GM19023 (cell line): Measurements from ENCODE around the gene LPP.

Experiments used
- ATAC-seq: cut with Tn5 transposase; IDR thresholded peaks from one replicate; pipeline ENCODE4 v1.9.1; 2021; ENCODE audit warnings: mild to moderate bottlenecking, moderate library complexity; ENCODE audit not compliant: unreplicated experiment

The LPP gene

GRCh38 chr3:188323067-188323842 lies 169.3 kb downstream of the LPP start:
- ATAC-seq = no peak

GRCh38 chr3:188326111-188326510 lies 172.2 kb downstream of the LPP start:
- no peak for ATAC-seq

DNA sequence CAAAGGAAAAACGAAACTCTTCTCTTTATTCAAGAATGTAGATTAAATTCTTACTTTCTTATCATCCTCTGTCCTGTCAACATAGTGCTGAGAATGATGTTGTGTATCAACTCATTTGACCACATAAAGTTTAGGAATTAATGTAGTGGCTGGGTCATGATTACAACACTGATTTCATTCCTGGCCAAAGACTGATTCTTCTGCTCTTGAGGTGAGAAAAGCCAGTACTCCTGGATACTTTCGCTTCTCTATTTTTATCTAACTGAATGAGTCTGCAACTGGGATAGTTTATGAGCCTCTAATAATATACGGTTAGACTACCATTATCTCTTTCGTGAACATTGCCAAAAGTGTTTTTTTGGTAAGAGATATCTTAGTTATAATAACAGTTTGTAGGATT lies 173.0 kb downstream of the LPP start:
- no peak for ATAC-seq

GRCh38 chr3:188327433-188327832 lies 173.5 kb downstream of the LPP start:
- ATAC-seq = no peak

GRCh38 chr3:188330138-188330537 lies 176.2 kb downstream of the LPP start:
- no peak for ATAC-seq

DNA sequence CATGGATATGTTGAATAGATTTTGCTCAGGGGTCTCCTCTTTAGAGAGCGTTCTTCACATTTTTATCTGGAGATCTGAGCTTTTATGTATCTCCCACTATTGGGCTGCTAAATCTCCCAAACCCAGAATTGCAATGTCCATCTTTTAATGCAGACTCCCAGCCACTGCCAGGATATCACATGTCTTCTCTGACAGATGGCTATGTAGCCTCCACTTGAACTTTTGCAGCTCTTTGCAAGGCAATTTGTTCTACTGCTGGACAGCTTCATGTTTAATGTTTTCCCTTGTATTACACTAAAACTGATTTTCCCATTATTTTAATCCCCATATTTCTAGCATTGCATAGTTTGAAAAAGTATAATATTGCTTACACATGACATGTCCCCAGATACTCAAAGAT lies 177.2 kb downstream of the LPP start:
- no peak for ATAC-seq

- no peak for ATAC-seq
These were observed 178.1 kb downstream of the LPP start for GRCh38 chr3:188332085-188332484.

DNA sequence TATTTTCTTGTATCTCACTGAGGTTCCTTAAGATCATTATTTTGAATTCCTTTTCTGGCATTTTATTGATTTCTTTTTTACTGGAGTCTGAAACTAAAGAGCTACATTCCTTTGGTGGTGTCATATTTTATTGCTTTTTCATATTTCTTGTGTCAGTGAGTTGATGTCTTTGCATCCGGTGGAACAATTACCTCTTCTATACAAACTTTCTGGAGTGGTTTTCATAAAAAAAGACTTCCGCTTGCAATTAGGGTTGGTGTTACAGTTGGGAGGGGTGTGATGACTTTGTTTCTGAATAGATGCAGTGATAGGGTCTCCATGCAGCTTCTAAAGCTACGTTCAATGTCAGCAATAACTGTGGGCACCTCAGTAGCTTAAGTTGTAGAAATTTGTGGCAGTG lies 181.7 kb downstream of the LPP start:
- ATAC-seq = no peak

- ATAC-seq = no peak
These were observed 182.2 kb downstream of the LPP start for GRCh38 chr3:188336178-188336577.

DNA sequence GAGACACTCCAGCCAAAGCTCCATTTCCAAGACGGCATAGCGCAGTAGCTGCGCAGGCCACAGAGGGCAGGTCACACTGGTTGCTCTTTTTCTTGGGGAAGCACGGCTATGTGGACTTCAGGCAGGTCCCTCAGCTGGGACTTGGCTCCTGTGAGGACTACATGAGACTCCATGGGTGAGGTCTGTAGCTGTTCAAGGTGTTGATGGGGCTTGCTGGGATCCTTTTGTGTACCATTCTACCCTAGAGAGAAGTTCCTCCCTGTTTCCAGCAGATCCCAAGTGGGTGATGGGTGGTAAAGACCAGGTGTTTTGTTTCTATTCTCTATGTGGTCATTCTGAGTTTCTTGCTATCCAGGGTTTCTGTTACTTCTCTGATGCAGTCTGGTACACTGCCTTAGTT lies 183.3 kb downstream of the LPP start:
- ATAC-seq = no peak

- no peak for ATAC-seq
These were observed 184.1 kb downstream of the LPP start for GRCh38 chr3:188338086-188338485.

DNA sequence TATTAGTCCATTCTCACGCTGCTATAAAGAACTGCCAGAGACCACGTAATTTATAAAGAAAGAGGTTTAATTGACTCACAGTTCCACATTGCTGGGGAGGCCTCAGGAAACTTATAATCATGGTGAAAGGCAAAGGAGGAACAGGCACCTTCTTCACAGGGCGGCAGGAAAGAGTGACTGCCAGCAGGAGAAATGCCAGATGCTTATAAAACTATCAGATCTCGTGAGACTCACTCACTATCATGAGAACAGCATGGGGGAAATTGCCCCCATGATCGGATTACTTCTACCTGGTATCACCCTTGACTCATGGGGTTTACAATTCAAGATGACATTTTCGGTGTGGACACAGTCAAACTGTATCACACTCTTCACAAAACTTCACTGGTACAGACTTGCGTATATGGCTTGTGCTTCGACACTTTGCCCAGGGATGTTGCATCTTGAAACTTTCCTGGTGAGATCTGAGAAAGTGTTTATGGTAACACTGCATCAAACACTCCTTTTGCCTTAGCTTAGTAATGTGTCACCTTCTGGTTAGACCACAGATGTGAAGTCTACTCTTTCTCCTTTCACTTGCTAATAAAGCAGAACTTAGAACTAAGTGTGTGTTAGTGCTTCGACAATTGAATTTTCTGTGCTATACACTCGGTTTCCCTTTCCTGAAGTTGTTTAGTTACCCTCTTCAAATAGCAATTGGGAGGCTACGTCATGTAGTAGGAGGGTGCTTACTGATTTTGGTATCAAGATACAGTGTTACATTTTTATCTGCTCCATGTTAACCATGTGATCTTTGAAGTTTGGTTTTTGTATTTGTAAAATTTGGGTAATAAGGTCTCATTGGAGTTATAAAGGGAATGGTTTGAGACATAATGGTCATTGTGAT lies 185.7 kb downstream of the LPP start:
- peak; percentile 66 for ATAC-seq

GRCh38 chr3:188341501-188341900 lies 187.5 kb downstream of the LPP start:
- no peak for ATAC-seq

DNA sequence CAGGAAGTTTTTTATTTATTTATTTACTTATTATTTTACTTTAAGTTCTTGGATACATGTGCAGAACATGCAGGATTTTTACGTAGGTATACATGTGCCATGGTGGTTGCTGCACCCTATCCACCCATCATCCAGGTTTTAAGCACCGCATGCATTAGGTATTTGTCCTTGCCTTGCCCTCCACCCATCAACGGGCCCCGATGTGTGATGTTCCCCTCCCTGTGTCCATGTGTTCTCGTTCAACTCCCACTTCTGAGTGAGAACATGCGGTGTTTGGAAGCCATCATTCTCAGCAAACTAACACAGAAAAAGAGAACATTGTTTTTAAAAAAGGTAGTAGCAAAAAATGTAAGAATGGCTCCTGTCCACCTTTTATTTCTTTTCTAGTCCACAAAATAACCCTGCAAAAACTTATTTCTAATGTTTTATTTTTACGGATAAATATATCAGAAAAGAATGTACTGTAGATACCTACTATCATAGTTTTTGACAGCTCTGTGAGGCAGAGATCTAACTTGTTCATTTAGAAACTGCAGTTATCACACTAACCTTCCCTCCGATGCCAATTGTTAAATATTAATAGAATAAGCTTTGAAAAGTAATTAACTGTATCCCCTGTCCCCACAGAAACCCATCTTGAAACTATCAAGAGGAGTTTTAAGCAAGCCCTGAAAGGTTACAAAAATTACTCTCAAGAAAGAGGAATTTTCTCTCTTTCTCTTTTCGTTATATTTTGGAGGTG lies 189.2 kb downstream of the LPP start:
- ATAC-seq = no peak

DNA sequence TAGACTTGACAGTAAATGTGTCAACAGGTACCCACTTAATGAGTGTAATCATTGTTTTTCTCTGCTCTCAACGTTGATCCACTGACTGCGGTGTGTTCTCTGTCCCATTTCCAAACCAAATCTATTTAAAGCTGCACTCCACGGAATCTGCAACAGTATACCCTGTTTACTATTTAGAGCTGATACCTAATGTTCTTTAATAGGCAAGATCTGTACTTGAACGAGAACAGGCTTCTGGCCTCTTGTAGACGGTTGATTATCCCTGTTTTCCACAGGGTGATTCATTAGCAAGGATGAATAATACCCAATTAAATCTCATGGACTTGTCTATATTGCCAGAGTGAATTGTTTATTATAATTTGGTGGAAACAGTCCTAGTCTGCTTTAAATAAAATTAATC lies 189.9 kb downstream of the LPP start:
- no peak for ATAC-seq

DNA sequence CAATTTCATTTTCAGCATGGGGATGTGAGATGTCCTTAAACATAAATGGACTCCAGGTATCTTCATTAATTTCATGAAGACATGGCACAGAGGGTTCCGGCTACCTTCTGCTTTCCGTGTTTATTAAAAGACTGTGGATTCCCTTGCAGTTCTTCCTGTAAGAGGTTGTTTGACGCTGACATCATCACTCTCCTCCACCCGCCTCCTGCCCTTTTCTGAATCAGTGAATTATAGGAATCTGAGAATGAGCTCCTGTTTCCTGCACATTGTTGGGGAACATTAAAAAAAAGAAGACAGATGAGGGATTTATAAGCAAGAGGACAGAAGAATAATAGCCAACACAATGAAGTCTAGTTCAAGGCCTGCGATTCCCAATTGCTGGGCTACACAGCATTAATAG lies 191.3 kb downstream of the LPP start:
- no peak for ATAC-seq

DNA sequence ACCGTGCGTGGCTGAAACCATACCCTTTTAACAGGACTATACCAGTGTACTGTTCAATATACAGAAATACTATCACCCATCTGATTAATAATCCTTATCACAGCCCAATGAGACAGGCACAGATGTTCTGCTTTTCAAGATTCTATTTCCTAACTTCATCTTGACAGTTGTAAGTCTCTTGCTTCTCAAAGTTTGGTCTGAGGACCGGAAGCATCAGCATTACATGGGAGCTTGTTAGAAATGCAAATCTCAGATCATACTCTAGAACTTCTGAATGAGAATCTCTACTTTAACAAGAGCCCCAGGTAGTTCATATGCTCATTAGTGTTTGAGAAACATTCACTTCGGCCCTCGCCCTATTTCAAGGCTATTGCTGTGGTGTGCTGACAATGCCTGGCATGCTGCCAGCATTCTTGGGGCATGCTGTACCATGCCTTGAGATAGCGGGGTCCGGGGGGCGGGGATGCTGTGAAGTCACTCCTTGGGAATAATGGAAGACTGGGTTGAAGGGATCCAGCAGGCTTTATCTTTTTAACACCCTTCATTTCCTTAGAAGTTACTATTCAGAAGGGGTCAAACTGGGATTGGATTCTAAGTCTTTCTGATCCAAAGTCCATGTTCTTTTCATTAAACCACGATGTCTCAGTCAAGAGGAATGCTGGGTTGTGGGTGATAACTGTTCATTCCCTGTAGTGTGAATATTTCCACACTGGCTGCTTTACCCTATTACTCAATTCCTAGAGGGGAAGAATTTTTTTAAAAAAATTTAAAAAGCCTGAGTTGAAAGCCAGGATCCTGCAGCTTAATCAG lies 194.7 kb downstream of the LPP start:
- ATAC-seq = no peak

GRCh38 chr3:188349351-188349901 lies 195.5 kb downstream of the LPP start:
- no peak for ATAC-seq

DNA sequence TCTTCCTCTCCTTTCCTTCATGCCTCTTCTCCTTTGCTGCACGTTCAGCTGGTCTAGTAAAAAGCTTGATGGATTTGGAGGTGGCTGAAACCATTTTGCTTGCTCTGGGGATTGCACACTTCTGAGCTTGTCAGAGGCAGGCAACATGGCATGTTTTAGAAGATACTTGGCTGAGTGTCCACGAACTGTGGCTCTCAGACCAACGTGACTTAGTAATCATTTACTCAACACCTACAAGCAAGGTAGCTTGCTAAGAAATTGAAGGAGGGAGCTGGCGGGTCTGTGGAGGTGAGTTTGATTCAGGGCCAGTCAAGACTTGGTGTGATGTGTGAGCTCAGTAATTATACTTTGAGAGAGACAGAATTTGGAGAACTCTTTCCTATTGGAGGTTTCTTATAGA lies 196.0 kb downstream of the LPP start:
- ATAC-seq = no peak

- no peak for ATAC-seq
These were observed 197.0 kb downstream of the LPP start for GRCh38 chr3:188350961-188351360.
